ENCODE data around the gene TFEC.

- TF ChIP-seq POLR2A (IDR thresholded peaks at IDR 0.05) (no peak), POLR2AphosphoS5 (IDR thresholded peaks at IDR 0.05) (no peak)
Observed at GRCh38 chr7:115932880-115933279, 97.7 kb downstream of the TFEC start.

All from spleen (tissue), 3 donors.